GM20431 (cell line): Measurements from ENCODE around the gene STAMBPL1.

Experiments used
- in situ Hi-C: fragments of 300-500 bp; cut with MseI, MboI; formaldehyde crosslinking; loops from one replicate; pipeline ENCODE4 v1.15.0; 2020; ENCODE audit warnings: low sequenced_read_pairs; ENCODE audit not compliant: unreplicated experiment

The STAMBPL1 gene

GRCh38 chr10:88889559-88890337 is 9.7 kb downstream of the STAMBPL1 start:
- in situ Hi-C loops = no loop called here

GRCh38 chr10:88890681-88891381 is 10.8 kb downstream of the STAMBPL1 start:
- in situ Hi-C loops = no loop called here

GRCh38 chr10:88892222-88892967 is 12.3 kb downstream of the STAMBPL1 start:
- in situ Hi-C loops = no loop called here

- in situ Hi-C loops = no loop called here
Measured at GRCh38 chr10:88893611-88894010, 13.6 kb downstream of the STAMBPL1 start.

- in situ Hi-C loops = no loop called here
Measured at GRCh38 chr10:88895250-88895649, 15.2 kb downstream of the STAMBPL1 start.

GRCh38 chr10:88896372-88896993 is 16.4 kb downstream of the STAMBPL1 start:
- in situ Hi-C loops = no loop called here

- in situ Hi-C loops = no loop called here
Measured at GRCh38 chr10:88896994-88897853, 17.2 kb downstream of the STAMBPL1 start.

GRCh38 chr10:88898727-88899126 is 18.7 kb downstream of the STAMBPL1 start:
- in situ Hi-C loops = no loop called here

- in situ Hi-C loops = no loop called here
Measured at GRCh38 chr10:88899886-88900285, 19.8 kb downstream of the STAMBPL1 start.

- in situ Hi-C loops = no loop called here
Measured at GRCh38 chr10:88901206-88901983, 21.4 kb downstream of the STAMBPL1 start.

GRCh38 chr10:88901984-88902789 is 22.1 kb downstream of the STAMBPL1 start:
- in situ Hi-C loops = no loop called here

- in situ Hi-C loops = no loop called here
Measured at GRCh38 chr10:88903715-88904114, 23.7 kb downstream of the STAMBPL1 start.

- in situ Hi-C loops = no loop called here
Measured at GRCh38 chr10:88906921-88907320, 26.9 kb downstream of the STAMBPL1 start.

- in situ Hi-C loops = no loop called here
Measured at GRCh38 chr10:88908194-88908593, 28.1 kb downstream of the STAMBPL1 start.

- in situ Hi-C loops = no loop called here
Measured at GRCh38 chr10:88911116-88911515, 31.1 kb downstream of the STAMBPL1 start.

- in situ Hi-C loops = no loop called here
Measured at GRCh38 chr10:88911851-88912250, 31.8 kb downstream of the STAMBPL1 start.

GRCh38 chr10:88913127-88913526 is 33.1 kb downstream of the STAMBPL1 start:
- in situ Hi-C loops = no loop called here

GRCh38 chr10:88913788-88914187 is 33.7 kb downstream of the STAMBPL1 start:
- in situ Hi-C loops = no loop called here
